HepG2 (cell line): ENCODE results near the gene FAM89B.

Experiments used
- EZH2 ChIP-seq: conservative IDR thresholded peaks from 2 replicates; pipeline ENCODE4 v1.6.1; 2012; ENCODE audit warnings: mild to moderate bottlenecking, low read depth, low read length, moderate library complexity
- ZNF510 ChIP-seq: sonication (generic); formaldehyde crosslinking; IDR thresholded peaks from 2 replicates; pipeline ENCODE4 v1.4.0; 2020; ENCODE audit warnings: low read depth, mild to moderate bottlenecking, missing genetic modification reagents

DNA sequence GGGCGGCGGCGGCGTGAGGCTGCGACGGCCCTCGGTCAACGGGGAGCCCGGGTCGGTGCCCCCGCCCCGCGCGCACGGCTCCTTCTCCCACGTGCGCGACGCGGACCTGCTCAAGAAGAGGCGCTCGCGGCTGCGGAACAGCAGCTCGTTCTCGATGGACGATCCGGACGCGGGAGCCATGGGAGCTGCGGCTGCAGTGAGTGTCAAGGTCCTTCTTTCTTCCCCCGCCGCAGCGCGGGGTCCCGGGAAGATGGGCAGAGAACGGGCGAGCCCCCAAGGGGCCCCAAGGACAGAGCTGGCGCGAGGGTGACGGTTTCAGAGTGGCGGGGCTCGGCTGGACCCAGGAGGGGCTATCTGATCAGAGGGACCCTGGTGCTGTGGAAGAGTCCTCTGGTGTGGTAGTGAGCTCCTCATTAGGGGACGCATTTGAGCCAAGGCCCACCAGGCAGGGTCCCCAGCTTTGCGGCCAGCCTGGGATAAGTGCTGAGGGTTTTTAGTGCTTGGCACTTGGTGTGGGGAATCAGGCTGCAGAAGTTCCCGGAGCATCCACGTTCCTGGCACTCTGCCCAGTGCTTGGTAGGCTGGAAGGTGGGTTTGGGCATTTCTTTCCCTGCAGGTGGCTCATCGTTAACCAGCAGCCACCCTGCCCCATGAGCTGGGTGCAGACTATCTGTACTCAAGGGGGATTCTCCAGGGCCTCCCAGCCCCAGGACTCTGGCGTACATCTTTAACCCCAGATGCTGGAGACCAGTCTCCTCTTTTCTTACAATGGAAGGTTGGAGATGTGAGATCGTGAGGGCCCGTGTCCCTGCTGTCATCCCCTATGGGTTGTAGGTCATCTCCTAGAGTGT, 13.3 kb downstream of the FAM89B start:
- TF ChIP-seq ZNF510 (CRISPR knock-in tag) (no peak), EZH2 (no peak)
